HEK293 (cell line): Measurements from ENCODE around the gene CAMK1G.

Experiments used
- AEBP2 ChIP-seq: fragments of 450-650 bp; formaldehyde crosslinking; IDR thresholded peaks from 2 replicates; pipeline ENCODE4 v1.5.1; 2016; ENCODE audit warnings: missing biosample characterization, missing genetic modification characterization, borderline replicate concordance
- CTCF ChIP-seq: fragments of 450-650 bp; formaldehyde crosslinking; IDR thresholded peaks from 2 replicates; pipeline ENCODE4 v1.5.1; 2016; ENCODE audit warnings: missing biosample characterization, missing genetic modification characterization
- HOXA7 ChIP-seq: sonication (generic); formaldehyde crosslinking; IDR thresholded peaks from 2 replicates; pipeline ENCODE4 v1.8.1; 2022; ENCODE audit warnings: missing genetic modification reagents, borderline replicate concordance
- SALL2 ChIP-seq: fragments of 450-650 bp; formaldehyde crosslinking; IDR thresholded peaks from 2 replicates; pipeline ENCODE4 v1.5.0; 2017; ENCODE audit warnings: missing biosample characterization, mild to moderate bottlenecking, missing genetic modification characterization, borderline replicate concordance
- ZFP37 ChIP-seq: fragments of 450-650 bp; formaldehyde crosslinking; IDR thresholded peaks from 2 replicates; pipeline ENCODE4 v1.5.1; 2016; ENCODE audit warnings: missing biosample characterization, missing genetic modification characterization
- ZFP69B ChIP-seq: fragments of 450-650 bp; formaldehyde crosslinking; IDR thresholded peaks from 2 replicates; pipeline ENCODE4 v1.5.1; 2016; ENCODE audit warnings: missing biosample characterization, missing genetic modification characterization
- ZNF416 ChIP-seq: fragments of 450-650 bp; formaldehyde crosslinking; IDR thresholded peaks from 2 replicates; pipeline ENCODE4 v1.5.1; 2016; ENCODE audit warnings: missing biosample characterization, missing genetic modification characterization
- ZNF837 ChIP-seq: fragments of 450-650 bp; formaldehyde crosslinking; IDR thresholded peaks from 2 replicates; pipeline ENCODE4 v1.5.1; 2016; ENCODE audit warnings: missing biosample characterization, missing genetic modification characterization

- TF ChIP-seq ZNF416 (tag by site-specific recombination) (no peak), ZNF837 (tag by site-specific recombination) (no peak), CTCF (tag by site-specific recombination) (no peak), HOXA7 (CRISPR knock-in tag) (no peak), AEBP2 (tag by site-specific recombination) (no peak), ZFP37 (tag by site-specific recombination) (no peak), SALL2 (tag by site-specific recombination) (no peak), ZFP69B (tag by site-specific recombination) (no peak)
Observed at GRCh38 chr1:209567698-209568175, 15.8 kb upstream of the CAMK1G start.
